Breast epithelium (tissue), 4 donors: ENCODE measurements around the gene RPP25. TPM values are rescaled to one million over a fixed set of nuclear protein-coding genes. Genes with fewer than 3 reads are reported as not detected.

Experiments
- DNase-seq, 2 donors: peaks; one replicate each; pipeline ENCODE4 v3.0.0-alpha.2; 2019; ENCODE audit warnings: low spot score in 2 of 2
- H3K27ac ChIP-seq, 2 donors: fragments of 200-600 bp; sonication (generic) in 1 of 2; one replicate each; pipeline ENCODE4 v1.5.1; 2016 to 2019; ENCODE audit warnings: mild to moderate bottlenecking in 1 of 2
- H3K27me3 ChIP-seq, 2 donors: fragments of 200-600 bp; sonication (generic) in 1 of 2; one replicate each; pipeline versions ENCODE4 v1.5.1 to v1.6.0; 2017 to 2019; ENCODE audit warnings: control low read depth in 1 of 2, mild to moderate bottlenecking in 1 of 2
- H3K36me3 ChIP-seq: fragments of 200-600 bp; one replicate; pipeline ENCODE4 v1.5.1; 2019
- H3K4me1 ChIP-seq, 2 donors: fragments of 200-600 bp; sonication (generic); one replicate each; pipeline ENCODE4 v1.5.1; 2016 to 2019; ENCODE audit warnings: control low read depth in 1 of 2
- H3K4me3 ChIP-seq, 3 donors: fragments of 200-600 bp; sonication (generic); 1 replicate in 2 of 3; 2 replicates in 1 of 3; pipeline ENCODE4 v1.5.1; 2016 to 2019; ENCODE audit warnings: mild to moderate bottlenecking in 3 of 3, moderate library complexity in 2 of 3
- H3K9me3 ChIP-seq, 2 donors: fragments of 200-600 bp; sonication (generic) in 1 of 2; one replicate each; pipeline ENCODE4 v1.5.1; 2016 to 2019; ENCODE audit warnings: control low read depth in 1 of 2
- CTCF ChIP-seq, 3 donors: fragments of 450-650 bp; IDR thresholded peaks; one replicate each; pipeline ENCODE4 v1.5.1; 2016 to 2017; ENCODE audit warnings: antibody characterized with exemption in 3 of 3, mild to moderate bottlenecking in 3 of 3, moderate library complexity in 3 of 3
- POLR2A ChIP-seq: fragments of 450-650 bp; IDR thresholded peaks from one replicate; pipeline ENCODE4 v1.6.1; 2016; ENCODE audit warnings: antibody characterized with exemption, mild to moderate bottlenecking, moderate library complexity
- POLR2AphosphoS5 ChIP-seq, 3 donors: sonication (generic); formaldehyde crosslinking; IDR thresholded peaks; one replicate each; pipeline ENCODE4 v1.6.1; 2017; ENCODE audit warnings: antibody characterized with exemption in 3 of 3
- intact Hi-C: fragments of 100-400 bp; cut with DNase I; formaldehyde crosslinking; loops from one replicate; pipeline ENCODE4 v1.15.1; 2023; ENCODE audit warnings: low total_unique reads
- total RNA-seq, 3 donors: library from RNA; depleted of rRNA; stranded (reverse); fragments of >200 nt; gene quantifications; one replicate each; pipeline ENCODE4 v1.1.0, GENCODE V29; 2016

The RPP25 gene
- total RNA-seq, 3 donors from 2014 or later, result 7.6 to 17.1 (median 13.1) TPM

- intact Hi-C loops, result no loop called here
- H3K9me3 ChIP-seq, result no peaks in the 10 kb centered on the region
- no peak overlapping the region for H3K27ac ChIP-seq
- H3K4me1 ChIP-seq, result no peaks in the 10 kb centered on the region
- DNase-seq, result no peak
- no peak overlapping the region for H3K4me3 ChIP-seq
- TF ChIP-seq POLR2A (no peak), CTCF (IDR thresholded peaks at IDR 0.05) (no peak), POLR2AphosphoS5 (IDR thresholded peaks at IDR 0.05) (no peak)
- no peaks in the 10 kb centered on the region for H3K27me3 ChIP-seq
- no peaks in the 10 kb centered on the region for H3K36me3 ChIP-seq
Measured at GRCh38 chr15:74913041-74913440, 43.5 kb downstream of the RPP25 start.

GRCh38 chr15:74908635-74909034, 47.9 kb downstream of the RPP25 start:
- Histone ChIP-seq H3K27me3 (no peaks in the 10 kb centered on the region), H3K4me3 (no peak overlapping the region), H3K9me3 (no peaks in the 10 kb centered on the region), H3K36me3 (no peaks in the 10 kb centered on the region), H3K4me1 (peaks cover 2 to 9% of the 10 kb centered on the region in 2 donors), H3K27ac (no peak overlapping the region)
- no peak for TF ChIP-seq POLR2A
- TF ChIP-seq POLR2AphosphoS5 (IDR thresholded peaks at IDR 0.05), result no peak
- TF ChIP-seq CTCF (IDR thresholded peaks at IDR 0.05), result no peak
- intact Hi-C loops, result no loop called here
- DNase-seq, result no peak

- DNase-seq, result no peak
- Histone ChIP-seq H3K4me1 (peaks cover 2 to 9% of the 10 kb centered on the region in 2 donors), H3K4me3 (peak overlapping the region; percentile 76 to 98 (median 95)), H3K36me3 (no peaks in the 10 kb centered on the region), H3K27me3 (no peaks in the 10 kb centered on the region), H3K27ac (peak overlapping the region; percentile 93 to 97), H3K9me3 (no peaks in the 10 kb centered on the region)
- no peak for TF ChIP-seq POLR2AphosphoS5 (IDR thresholded peaks at IDR 0.05)
- no peak for TF ChIP-seq CTCF (IDR thresholded peaks at IDR 0.05)
- TF ChIP-seq POLR2A, result no peak
- intact Hi-C loops, result no loop called here
Measured at GRCh38 chr15:74907163-74907870, 49.3 kb downstream of the RPP25 start.

- Histone ChIP-seq H3K36me3 (no peaks in the 10 kb centered on the region), H3K27me3 (no peaks in the 10 kb centered on the region), H3K4me1 (peaks cover 2 to 9% of the 10 kb centered on the region in 2 donors), H3K4me3 (peak within 1 kb of the TSS; percentile 76 to 98 (median 95)), H3K27ac (peak within 1 kb of the TSS; percentile 93 to 97), H3K9me3 (no peaks in the 10 kb centered on the region)
- intact Hi-C loops, result no loop called here
- peak in 2 of 3 donors; percentile 75 to 85 for TF ChIP-seq POLR2AphosphoS5 (IDR thresholded peaks at IDR 0.05)
- TF ChIP-seq POLR2A, result peak; percentile 27
- TF ChIP-seq CTCF (IDR thresholded peaks at IDR 0.05), result no peak
- DNase-seq, result peak; percentile 86 to 93
Measured at GRCh38 chr15:74906450-74907162, 50.0 kb downstream of the RPP25 start, which contains the start of gene FAM219B. TSS of gene FAM219B (minus strand) at chr15:74906851. CDS start at chr15:74906800, 51 bp downstream.

GRCh38 chr15:74906067-74906449, 50.5 kb downstream of the RPP25 start:
- intact Hi-C loops, result no loop called here
- Histone ChIP-seq H3K4me1 (peaks cover 2 to 9% of the 10 kb centered on the region in 2 donors), H3K36me3 (no peaks in the 10 kb centered on the region), H3K4me3 (peak overlapping the region; percentile 76 to 98 (median 95)), H3K27ac (peak overlapping the region; percentile 93 to 97), H3K27me3 (no peaks in the 10 kb centered on the region), H3K9me3 (no peaks in the 10 kb centered on the region)
- TF ChIP-seq POLR2AphosphoS5 (IDR thresholded peaks at IDR 0.05) (no peak), CTCF (IDR thresholded peaks at IDR 0.05) (no peak), POLR2A (no peak)
- DNase-seq, result no peak
